ENCODE results near the gene TMEM175. TPM values are rescaled to one million over a fixed set of nuclear protein-coding genes. Genes with fewer than 3 reads are reported as not detected.
"Not testable (repeated sequence)": the region's sequence is repeated elsewhere in the genome, so short reads cannot be mapped to it uniquely, and the experiment has no call there.

The TMEM175 gene
- total RNA-seq, 1 donor = 8.2 TPM

- H3K4me3 ChIP-seq (ENCODE audit: low read depth, low read length) = no peak overlapping the region
- TF ChIP-seq, protein P1, sequence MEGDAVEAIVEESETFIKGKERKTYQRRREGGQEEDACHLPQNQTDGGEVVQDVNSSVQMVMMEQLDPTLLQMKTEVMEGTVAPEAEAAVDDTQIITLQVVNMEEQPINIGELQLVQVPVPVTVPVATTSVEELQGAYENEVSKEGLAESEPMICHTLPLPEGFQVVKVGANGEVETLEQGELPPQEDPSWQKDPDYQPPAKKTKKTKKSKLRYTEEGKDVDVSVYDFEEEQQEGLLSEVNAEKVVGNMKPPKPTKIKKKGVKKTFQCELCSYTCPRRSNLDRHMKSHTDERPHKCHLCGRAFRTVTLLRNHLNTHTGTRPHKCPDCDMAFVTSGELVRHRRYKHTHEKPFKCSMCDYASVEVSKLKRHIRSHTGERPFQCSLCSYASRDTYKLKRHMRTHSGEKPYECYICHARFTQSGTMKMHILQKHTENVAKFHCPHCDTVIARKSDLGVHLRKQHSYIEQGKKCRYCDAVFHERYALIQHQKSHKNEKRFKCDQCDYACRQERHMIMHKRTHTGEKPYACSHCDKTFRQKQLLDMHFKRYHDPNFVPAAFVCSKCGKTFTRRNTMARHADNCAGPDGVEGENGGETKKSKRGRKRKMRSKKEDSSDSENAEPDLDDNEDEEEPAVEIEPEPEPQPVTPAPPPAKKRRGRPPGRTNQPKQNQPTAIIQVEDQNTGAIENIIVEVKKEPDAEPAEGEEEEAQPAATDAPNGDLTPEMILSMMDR (IDR thresholded peaks at IDR 0.05; ENCODE audit: insufficient read depth, low read depth, low read length) = no peak
- DNase-seq (ENCODE audit: low read depth) = no peak
Observed at GRCh38 chr4:996997-997374, 64.7 kb downstream of the TMEM175 start.

DNA sequence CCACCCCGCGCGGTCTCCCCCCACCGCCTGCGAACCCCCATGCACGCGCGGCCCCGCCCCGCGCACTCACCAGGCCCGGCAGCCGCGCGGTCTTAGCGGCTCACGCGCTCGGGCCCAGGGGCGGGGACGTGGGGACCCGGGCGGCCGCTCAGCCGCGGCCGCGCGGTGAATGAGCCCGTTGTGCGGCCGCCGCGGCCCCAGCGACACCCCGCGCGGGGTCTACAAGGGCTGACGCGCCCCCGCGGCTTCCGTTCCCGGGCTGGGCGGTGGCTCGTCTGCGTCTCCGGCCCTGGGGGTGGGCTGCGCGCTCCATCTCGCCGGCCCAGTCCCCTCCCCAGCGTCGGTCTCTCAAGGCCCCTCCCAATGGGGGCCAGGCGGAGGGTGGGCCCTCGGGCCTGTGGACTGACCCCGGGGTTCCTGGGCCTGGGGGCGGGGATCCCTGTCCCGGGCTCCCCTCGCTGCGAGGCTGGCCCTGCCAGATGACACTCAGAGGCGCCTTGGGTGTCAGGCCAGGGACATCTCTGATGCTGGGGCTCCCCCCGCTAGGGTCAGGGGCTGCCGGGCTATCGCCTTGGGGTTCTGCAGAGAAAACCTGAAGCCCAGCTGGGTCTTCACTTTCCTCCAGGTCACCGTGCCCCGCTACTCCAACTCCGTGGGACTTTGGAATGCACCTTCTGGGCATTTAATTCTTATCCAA is 65.3 kb downstream of the TMEM175 start:
- no peak for DNase-seq (ENCODE audit: low read depth)
- TF ChIP-seq, protein P1 (IDR thresholded peaks at IDR 0.05; ENCODE audit: insufficient read depth, low read depth, low read length) = no peak
- H3K4me3 ChIP-seq (ENCODE audit: low read depth, low read length) = peak overlapping the region; percentile 27

- no peak overlapping the region for H3K4me3 ChIP-seq (ENCODE audit: low read depth, low read length)
- no peak for DNase-seq (ENCODE audit: low read depth)
- TF ChIP-seq, protein P1 (IDR thresholded peaks at IDR 0.05; ENCODE audit: insufficient read depth, low read depth, low read length) = no peak
Observed at GRCh38 chr4:998096-998691, 65.9 kb downstream of the TMEM175 start.

DNA sequence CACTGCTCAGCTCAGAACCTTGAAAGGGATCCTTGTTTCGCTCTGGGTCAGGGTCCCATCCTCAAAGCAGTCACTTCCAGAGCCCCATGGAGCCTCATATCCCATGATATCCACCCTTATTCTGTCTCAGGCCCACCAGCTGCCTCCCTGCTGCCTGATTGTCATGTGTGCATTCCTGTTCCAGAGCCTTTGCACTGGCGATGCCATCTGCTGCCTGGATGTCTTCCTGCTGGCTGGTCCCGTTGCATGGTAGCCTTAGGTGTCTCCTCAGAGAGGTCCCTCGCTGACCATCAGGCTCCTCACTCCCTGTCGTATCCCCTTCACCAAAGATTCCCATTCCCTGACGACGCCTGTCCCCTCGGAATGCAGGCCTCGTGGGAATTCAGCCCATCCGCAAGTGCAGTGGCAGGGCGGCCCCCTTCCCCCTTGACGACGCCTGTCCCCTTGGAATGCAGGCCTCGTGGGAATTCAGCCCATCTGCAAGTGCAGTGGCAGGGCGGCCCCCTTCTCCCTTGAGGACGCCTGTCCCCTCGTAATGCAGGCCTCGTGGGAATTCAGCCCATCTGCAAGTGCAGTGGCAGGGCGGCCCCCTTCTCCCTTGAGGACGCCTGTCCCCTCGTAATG is 67.1 kb downstream of the TMEM175 start:
- not testable (repeated sequence) for H3K4me3 ChIP-seq (ENCODE audit: low read depth, low read length); DNase-seq (ENCODE audit: low read depth)

GRCh38 chr4:999882-1000425 is 67.7 kb downstream of the TMEM175 start:
- no peak for DNase-seq (ENCODE audit: low read depth)
- H3K4me3 ChIP-seq (ENCODE audit: low read depth, low read length) = no peak overlapping the region
- TF ChIP-seq, protein P1 (IDR thresholded peaks at IDR 0.05; ENCODE audit: insufficient read depth, low read depth, low read length) = no peak

- no peak for DNase-seq (ENCODE audit: low read depth)
- H3K4me3 ChIP-seq (ENCODE audit: low read depth, low read length) = no peak overlapping the region
- TF ChIP-seq, protein P1 (IDR thresholded peaks at IDR 0.05; ENCODE audit: insufficient read depth, low read depth, low read length) = no peak
Observed at GRCh38 chr4:1000686-1001260, 68.5 kb downstream of the TMEM175 start.

GRCh38 chr4:1001561-1002130 is 69.4 kb downstream of the TMEM175 start:
- TF ChIP-seq, protein P1 (IDR thresholded peaks at IDR 0.05; ENCODE audit: insufficient read depth, low read depth, low read length) = no peak

More at GRCh38 chr4:1001561-1002130, 69.4 kb downstream of the TMEM175 start:
- H3K4me3 ChIP-seq (ENCODE audit: low read depth, low read length) = no peak overlapping the region
- no peak for DNase-seq (ENCODE audit: low read depth)

All from fibroblast of villous mesenchyme (primary cell).